Measurements from ENCODE around the gene TSGA10IP.
A peak's percentile ranks its signal among the peaks of the same experiment; 100 is the strongest.

Gene TSGA10IP

DNA sequence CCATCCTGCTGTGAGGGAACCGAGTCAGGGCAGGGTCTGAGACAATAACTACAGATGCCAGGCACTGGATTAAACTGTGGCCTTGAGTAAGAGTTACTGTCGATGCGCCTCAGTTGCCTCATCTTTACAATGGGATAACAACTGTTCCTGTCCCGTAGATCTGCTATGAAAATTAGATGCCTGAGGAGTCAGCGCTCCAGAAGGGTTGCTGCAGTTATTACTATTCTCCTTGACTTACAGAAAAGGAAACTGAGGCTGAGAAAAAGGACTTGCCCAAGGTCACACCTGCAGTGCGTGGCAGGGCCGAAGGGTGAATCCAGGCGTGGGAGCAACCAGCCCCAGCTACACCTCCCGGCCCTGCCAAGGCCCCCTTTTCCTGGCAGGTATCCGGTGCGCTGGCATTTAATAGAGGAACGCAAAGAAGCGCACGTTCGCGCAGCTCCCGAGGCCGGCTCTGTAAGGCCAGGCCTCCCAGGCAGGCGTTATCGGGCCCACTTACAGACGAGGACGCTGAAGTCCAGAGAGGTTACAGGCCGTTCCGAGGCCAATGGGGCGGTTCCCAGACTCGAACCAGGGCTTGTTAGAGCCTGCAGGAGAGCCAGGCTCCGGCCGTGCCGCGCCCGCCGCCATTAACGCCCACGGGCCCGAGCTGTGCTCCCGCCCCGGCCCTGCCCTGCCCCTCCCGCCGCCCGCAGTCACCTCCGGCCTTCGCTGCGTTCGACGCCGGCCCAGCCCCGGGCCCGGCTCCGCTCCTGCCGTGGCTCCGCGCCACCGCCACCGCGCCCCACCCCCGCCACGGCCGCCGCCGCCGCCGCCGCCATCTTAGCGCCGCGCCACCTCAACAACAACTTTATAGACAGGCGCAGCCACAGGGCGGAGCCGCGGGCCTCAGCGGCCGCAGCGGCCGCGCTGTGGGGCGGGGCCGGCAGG, 26.8 kb upstream of the TSGA10IP start, which contains the start of gene C11orf68:
C11orf68 (minus strand) TSS at position 852 of the 930 bp plus-strand sequence; CDS start at position 821, 31 bp downstream.
- DNase-seq = peak; percentile 56

GRCh38 chr11:65919141-65919572, 26.1 kb upstream of the TSGA10IP start, which contains the start of gene DRAP1:
DRAP1 (plus strand) TSS chr11:65919426; CDS start chr11:65919502, 76 bp downstream.
- peak; percentile 99 for DNase-seq

GRCh38 chr11:65919573-65920371, 25.5 kb upstream of the TSGA10IP start:
- DNase-seq = peak; percentile 68

GRCh38 chr11:65920372-65920802, 24.9 kb upstream of the TSGA10IP start:
- no peak for DNase-seq

DNA sequence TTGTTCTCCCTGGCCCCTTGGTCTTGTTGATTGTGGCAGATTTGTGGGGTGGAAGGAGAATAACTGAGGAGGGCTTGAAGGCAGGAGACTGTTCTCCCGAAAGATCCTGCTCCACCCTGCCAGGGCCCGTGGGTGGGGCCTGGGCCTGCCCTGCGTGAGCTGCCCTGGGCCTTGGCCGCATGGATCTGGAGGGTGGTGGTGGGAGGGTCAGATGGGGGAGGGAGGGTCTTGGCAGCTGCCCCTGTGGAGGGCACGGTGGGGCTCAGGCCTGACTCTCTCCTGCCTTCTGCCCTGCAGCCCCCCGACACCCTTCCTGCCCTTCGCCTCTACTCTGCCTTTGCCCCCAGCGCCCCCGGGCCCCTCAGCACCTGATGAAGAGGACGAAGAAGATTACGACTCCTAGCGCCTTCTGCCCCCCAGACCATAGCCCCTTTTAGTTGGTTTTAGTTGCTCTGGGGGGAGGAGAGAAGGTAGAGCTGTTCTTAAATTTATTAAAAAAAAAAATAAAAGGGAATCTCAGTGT, 24.2 kb upstream of the TSGA10IP start:
- no peak for DNase-seq

- DNase-seq = no peak
Observed at GRCh38 chr11:65921876-65922275, 23.4 kb upstream of the TSGA10IP start.

DNA sequence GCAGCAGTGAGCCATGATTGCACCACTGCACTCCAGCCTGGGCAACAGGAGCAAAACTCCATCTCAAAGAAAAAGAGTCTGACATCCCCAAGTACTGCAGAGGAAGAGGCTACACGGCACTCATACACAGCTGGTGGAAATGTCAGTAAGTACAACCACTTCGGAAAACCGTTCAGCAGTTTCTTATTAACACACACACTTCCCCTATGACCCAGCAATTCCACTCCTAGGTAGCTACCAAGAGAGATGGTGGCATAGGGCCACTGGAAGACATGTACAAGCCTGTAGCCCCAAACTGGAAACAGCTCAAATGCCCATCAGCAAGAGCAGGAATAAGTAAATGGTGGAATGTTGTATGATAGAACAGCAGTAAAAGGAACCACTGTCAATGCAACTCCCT, 22.7 kb upstream of the TSGA10IP start:
- DNase-seq = no peak

- no peak for DNase-seq
Observed at GRCh38 chr11:65925397-65925796, 19.9 kb upstream of the TSGA10IP start.

- DNase-seq = peak; percentile 90
Observed at GRCh38 chr11:65927904-65928397, 17.3 kb upstream of the TSGA10IP start.

- DNase-seq = no peak
Observed at GRCh38 chr11:65928667-65929066, 16.6 kb upstream of the TSGA10IP start.

DNA sequence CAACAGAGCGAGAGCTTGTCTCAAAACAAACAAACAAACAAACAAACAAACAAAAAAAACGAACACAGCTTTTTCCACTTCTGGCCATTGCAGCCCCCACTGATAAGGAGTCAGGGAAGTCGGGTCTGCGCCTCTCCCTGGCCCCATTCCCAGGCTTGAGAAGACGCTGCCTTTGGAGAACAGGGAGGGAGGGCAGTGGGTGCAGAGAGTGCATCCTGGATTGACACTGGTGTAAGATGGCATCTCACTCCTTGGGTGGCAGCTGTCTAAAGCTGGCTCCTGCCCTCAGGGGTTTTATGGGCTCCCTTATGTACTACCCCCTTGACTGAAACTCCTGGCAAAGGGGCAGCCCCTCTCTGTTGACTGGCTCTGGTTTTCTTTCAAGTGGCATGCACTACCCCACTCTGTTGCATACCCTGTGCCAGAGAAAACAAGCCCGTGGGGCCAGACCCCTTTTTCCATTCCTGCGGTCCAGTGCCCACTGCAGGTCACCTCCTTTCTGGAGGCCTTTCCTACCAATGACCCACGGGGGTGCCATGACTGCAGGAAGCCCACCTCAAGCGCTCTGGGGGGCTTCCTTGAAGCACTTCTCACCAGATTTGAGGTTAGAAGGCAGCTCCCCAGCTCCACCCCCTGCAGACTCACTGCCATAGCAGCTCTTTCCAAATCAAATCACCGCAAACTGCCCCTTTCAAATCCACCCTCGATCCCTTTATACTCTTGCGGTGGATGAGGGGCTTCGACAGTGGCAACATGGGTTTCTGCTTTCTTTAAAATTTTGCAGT, 13.3 kb upstream of the TSGA10IP start:
- no peak for DNase-seq

GRCh38 chr11:65932558-65932919, 12.7 kb upstream of the TSGA10IP start:
- peak; percentile 15 for DNase-seq

GRCh38 chr11:65934014-65934413, 11.3 kb upstream of the TSGA10IP start:
- no peak for DNase-seq

DNA sequence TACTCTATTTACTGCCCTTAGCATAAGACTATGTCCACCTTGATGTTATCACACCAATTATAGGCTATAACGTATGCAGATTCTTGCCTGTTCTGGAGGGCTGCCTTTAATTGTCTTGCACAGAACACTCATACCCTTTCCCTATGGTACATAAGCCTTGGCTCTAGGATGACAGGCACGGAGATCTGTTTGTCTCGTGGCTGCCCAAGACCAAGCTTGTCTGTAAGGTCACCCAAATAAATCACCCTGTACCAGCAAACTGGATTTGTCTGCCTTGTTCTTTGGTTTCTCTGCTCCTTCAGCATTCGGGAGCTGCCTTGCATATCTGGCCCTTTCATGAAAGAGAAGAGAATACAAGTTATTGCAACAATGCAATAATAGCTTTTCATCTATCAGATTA, 7.5 kb upstream of the TSGA10IP start:
- DNase-seq = no peak

DNA sequence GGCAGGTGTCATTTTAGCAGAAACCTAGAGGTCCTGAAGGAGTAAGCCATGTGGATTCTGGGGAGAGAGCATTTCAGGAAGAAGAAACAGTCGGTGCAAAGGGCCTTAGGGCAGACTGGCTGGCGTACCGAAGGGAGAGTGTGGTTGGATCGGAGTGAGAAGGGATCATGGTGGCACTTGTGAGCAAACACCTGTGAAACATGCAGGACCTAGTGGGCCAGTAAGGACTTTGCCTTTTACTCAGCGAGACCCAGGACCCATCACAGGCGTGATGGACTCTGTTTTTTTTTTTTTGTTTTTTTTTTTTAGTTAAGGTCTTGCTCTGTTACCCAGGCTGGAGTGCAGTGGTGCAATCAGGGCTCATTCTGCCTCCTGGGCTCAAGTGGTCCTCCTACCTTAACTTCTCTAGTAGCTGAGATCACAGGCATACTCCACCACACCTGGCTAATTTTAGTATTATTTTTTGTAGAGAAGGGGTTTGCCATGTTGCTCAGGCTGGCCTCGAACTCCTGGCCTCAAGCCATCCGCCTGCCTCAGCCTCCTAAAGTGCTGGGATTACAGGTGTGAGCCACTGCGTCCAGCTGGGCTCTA, 3.5 kb upstream of the TSGA10IP start:
- no peak for DNase-seq

DNA sequence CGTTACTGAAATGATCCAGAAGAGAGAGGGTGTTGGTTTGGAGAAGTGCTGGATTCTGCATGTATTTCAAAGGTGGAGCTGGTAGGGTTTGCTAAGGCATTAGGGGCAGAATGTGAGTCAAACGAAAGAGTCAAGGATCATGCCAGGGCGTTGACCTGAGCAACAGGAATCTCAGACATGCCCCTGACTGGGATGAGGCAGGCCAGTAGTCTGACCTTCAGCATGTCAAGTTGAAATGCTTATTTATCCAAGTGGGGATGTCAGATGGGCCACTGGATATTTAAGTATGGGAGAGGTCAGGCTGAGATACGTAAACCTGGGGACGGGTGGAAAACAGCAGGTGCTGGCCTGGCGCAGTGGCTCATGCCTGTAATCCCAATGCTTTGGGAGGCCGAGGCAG, 2.7 kb upstream of the TSGA10IP start:
- no peak for DNase-seq

- no peak for DNase-seq
Observed at GRCh38 chr11:65944191-65944590, 1.1 kb upstream of the TSGA10IP start.

- DNase-seq = no peak
Observed at GRCh38 chr11:65944767-65945166, 513 bp upstream of the TSGA10IP start.

GRCh38 chr11:65945941-65946558, 770 bp downstream of the TSGA10IP start:
- DNase-seq = no peak

DNA sequence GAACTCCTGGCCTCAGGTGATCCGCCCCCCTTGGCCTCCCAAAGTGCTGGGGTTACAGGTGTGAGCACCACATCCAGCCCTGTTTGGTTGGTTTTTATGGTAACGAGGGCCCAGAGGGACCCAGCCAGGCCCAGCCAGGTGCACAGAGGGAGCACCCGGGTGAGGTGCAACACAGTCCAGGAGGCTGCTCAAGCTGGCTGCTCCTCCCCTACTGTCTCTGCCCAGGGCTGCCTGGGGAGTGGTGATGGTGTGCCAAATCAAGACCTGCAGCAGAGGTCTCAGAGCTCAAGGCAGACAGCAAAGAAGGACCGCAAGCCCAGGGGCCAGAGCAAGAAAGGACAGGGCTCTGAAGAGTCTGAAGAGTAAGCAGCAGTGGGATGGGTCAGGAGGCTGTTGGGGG, 1.4 kb downstream of the TSGA10IP start:
- no peak for DNase-seq

DNA sequence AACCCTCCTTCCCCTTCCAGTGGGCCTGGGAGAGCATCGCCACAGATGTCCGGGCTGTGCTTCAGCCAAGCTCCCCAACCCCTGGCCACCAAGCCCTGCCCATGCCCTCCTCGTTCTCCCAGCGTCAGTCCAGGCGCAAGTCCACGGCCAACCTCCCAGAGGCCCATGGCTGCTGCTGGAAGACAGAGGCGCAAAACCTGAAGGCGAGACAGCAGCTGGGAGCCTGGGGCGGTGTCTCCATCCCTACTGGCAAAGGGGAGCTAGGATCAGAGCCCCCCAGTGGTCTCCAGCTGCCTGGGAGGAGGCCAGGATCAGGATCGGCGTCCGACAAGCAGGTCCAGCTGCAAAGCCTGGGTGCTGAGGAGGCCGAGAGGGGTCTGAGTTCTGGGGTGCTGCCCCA, 1.9 kb downstream of the TSGA10IP start:
- no peak for DNase-seq
